Mesenchymal stem cell (in vitro differentiated cells and primary cell): Measurements from ENCODE around the gene TJP1.
A peak's percentile ranks its signal among the peaks of the same experiment; 100 is the strongest.
"Not testable (repeated sequence)": the region's sequence is repeated elsewhere in the genome, so short reads cannot be mapped to it uniquely, and the experiment has no call there.

Source experiments
- DNase-seq: peaks from one replicate; pipeline ENCODE4 v3.0.0-alpha.2; 2013
- H2AFZ ChIP-seq: one replicate; pipeline ENCODE4 v1.6.1; 2013; ENCODE audit warnings: low read depth, mild to moderate bottlenecking, control low read depth, inconsistent platforms, low read length, moderate library complexity
- H2AK5ac ChIP-seq: 2 replicates; pipeline ENCODE4 v1.6.1; 2013; ENCODE audit warnings: low read length, moderate library complexity, mild to moderate bottlenecking, inconsistent platforms; ENCODE audit not compliant: severe bottlenecking
- H2BK120ac ChIP-seq: one replicate; pipeline ENCODE4 v1.6.1; 2013; ENCODE audit warnings: low read depth, mild to moderate bottlenecking, inconsistent platforms, low read length, moderate library complexity
- H2BK12ac ChIP-seq, 2 experiments: one replicate each; pipeline ENCODE4 v1.6.1; 2013; ENCODE audit warnings: inconsistent platforms in 2 of 2, low read length in 2 of 2, mild to moderate bottlenecking in 2 of 2, moderate library complexity in 2 of 2, control low read depth in 1 of 2
- H2BK15ac ChIP-seq: one replicate; pipeline ENCODE4 v1.6.1; 2013; ENCODE audit warnings: mild to moderate bottlenecking, low read depth, inconsistent platforms; ENCODE audit not compliant: poor library complexity, severe bottlenecking
- H2BK5ac ChIP-seq: 2 replicates; pipeline ENCODE4 v1.6.1; 2013; ENCODE audit warnings: low read depth, mild to moderate bottlenecking, low read length, control low read depth, inconsistent platforms; ENCODE audit not compliant: poor library complexity, severe bottlenecking
- H3K14ac ChIP-seq, 2 experiments: one replicate each; pipeline ENCODE4 v1.6.1; 2013; ENCODE audit warnings: inconsistent platforms in 2 of 2, low read length in 2 of 2, control low read depth in 1 of 2, mild to moderate bottlenecking in 1 of 2, moderate library complexity in 1 of 2
- H3K18ac ChIP-seq, 2 experiments: one replicate each; pipeline ENCODE4 v1.6.1; 2013; ENCODE audit warnings: inconsistent platforms in 2 of 2, low read length in 2 of 2, control low read depth in 1 of 2, low read depth in 1 of 2, mild to moderate bottlenecking in 1 of 2
- H3K23ac ChIP-seq, 2 experiments: one replicate each; pipeline ENCODE4 v1.6.1; 2013; ENCODE audit warnings: inconsistent platforms in 2 of 2, low read length in 2 of 2, mild to moderate bottlenecking in 2 of 2, moderate library complexity in 2 of 2, control low read depth in 1 of 2
- H3K27ac ChIP-seq: 2 replicates; pipeline ENCODE4 v1.5.1; 2013; ENCODE audit warnings: mild to moderate bottlenecking, moderate library complexity, low read length, control low read depth, inconsistent platforms; ENCODE audit not compliant: poor library complexity, severe bottlenecking
- H3K27me3 ChIP-seq, 2 experiments: 2 replicates each; pipeline versions ENCODE4 v1.6.1 to v1.7.0; 2013; ENCODE audit warnings: low read length in 2 of 2, mild to moderate bottlenecking in 2 of 2, moderate library complexity in 2 of 2, control low read depth in 1 of 2, inconsistent platforms in 1 of 2; ENCODE audit not compliant: control insufficient read depth in 1 of 2, insufficient read depth in 1 of 2
- H3K36me3 ChIP-seq, 2 experiments: 2 replicates each; pipeline versions ENCODE4 v1.6.1 to v1.7.0; 2013; ENCODE audit warnings: low read length in 2 of 2, control low read depth in 1 of 2, inconsistent platforms in 1 of 2, low read depth in 1 of 2, mild to moderate bottlenecking in 1 of 2; ENCODE audit not compliant: insufficient read depth in 2 of 2, control insufficient read depth in 1 of 2
- H3K4ac ChIP-seq, 2 experiments: one replicate each; pipeline ENCODE4 v1.6.1; 2013; ENCODE audit warnings: inconsistent platforms in 2 of 2, low read length in 2 of 2, mild to moderate bottlenecking in 2 of 2, moderate library complexity in 2 of 2, control low read depth in 1 of 2, low read depth in 1 of 2
- H3K4me1 ChIP-seq: 2 replicates; pipeline ENCODE4 v1.6.1; 2013; ENCODE audit warnings: low read depth, low read length, control low read depth; ENCODE audit not compliant: control insufficient read depth, insufficient read depth
- H3K4me2 ChIP-seq: 2 replicates; pipeline ENCODE4 v1.6.1; 2013; ENCODE audit warnings: low read length, mild to moderate bottlenecking, inconsistent platforms; ENCODE audit not compliant: poor library complexity, severe bottlenecking
- H3K4me3 ChIP-seq, 2 experiments: 2 replicates each; pipeline versions ENCODE4 v1.5.1 to v1.7.0; 2013; ENCODE audit warnings: low read length in 2 of 2, mild to moderate bottlenecking in 2 of 2, control low read depth in 1 of 2, low read depth in 1 of 2; ENCODE audit not compliant: insufficient read depth in 1 of 2
- H3K79me1 ChIP-seq: replicated peaks from 2 replicates; pipeline ENCODE4 v1.6.1; 2013; ENCODE audit warnings: mild to moderate bottlenecking, control low read depth, low read length, inconsistent platforms; ENCODE audit not compliant: poor library complexity, severe bottlenecking
- H3K9ac ChIP-seq: 2 replicates; pipeline ENCODE4 v1.7.0; 2013; ENCODE audit warnings: mild to moderate bottlenecking, low read length, moderate library complexity
- H3K9me3 ChIP-seq: 2 replicates; pipeline ENCODE4 v1.7.0; 2013; ENCODE audit warnings: mild to moderate bottlenecking, low read length; ENCODE audit not compliant: control insufficient read depth
- H4K8ac ChIP-seq: one replicate; pipeline ENCODE4 v1.6.1; 2013; ENCODE audit warnings: inconsistent platforms, mild to moderate bottlenecking, low read length, moderate library complexity
- H4K91ac ChIP-seq: one replicate; pipeline ENCODE4 v1.6.1; 2013; ENCODE audit warnings: mild to moderate bottlenecking, low read length, inconsistent platforms
- WGBS: methylation state at CpG from one replicate; pipeline ENCODE4 v1.1.7; 2013; ENCODE audit warnings: mixed read lengths; 5-methylcytosine and 5-hydroxymethylcytosine counted together

The TJP1 gene

GRCh38 chr15:29817455-29817854 is 4.8 kb downstream of the TJP1 start:
- not testable (repeated sequence) for H2BK120ac ChIP-seq, H3K9me3 ChIP-seq, H3K4ac ChIP-seq, H4K8ac ChIP-seq, H2AK5ac ChIP-seq, H3K27me3 ChIP-seq, H2BK12ac ChIP-seq, H3K9ac ChIP-seq, H3K4me2 ChIP-seq, H3K79me1 ChIP-seq, H3K4me3 ChIP-seq, H3K23ac ChIP-seq, H2AFZ ChIP-seq, H3K36me3 ChIP-seq, H2BK5ac ChIP-seq, H4K91ac ChIP-seq, H3K4me1 ChIP-seq, H3K14ac ChIP-seq, H3K27ac ChIP-seq, H3K18ac ChIP-seq, H2BK15ac ChIP-seq, DNase-seq
- 93% methylated on average over 1 of the region's 3 CpGs for WGBS

GRCh38 chr15:29815000-29815710 is 7.1 kb downstream of the TJP1 start:
- Histone ChIP-seq H3K18ac (no peak overlapping the region), H3K27me3 (no peaks in the 10 kb centered on the region), H2BK15ac (no peak overlapping the region), H3K4me1 (peaks cover 3% of the 10 kb centered on the region), H4K8ac (no peak overlapping the region), H3K9ac (no peak overlapping the region), H3K4ac (no peak overlapping the region), H2BK12ac (no peak overlapping the region), H3K4me3 (no peak overlapping the region), H2AK5ac (no peak overlapping the region), H4K91ac (no peak overlapping the region), H3K27ac (no peak overlapping the region), H3K36me3 (no peaks in the 10 kb centered on the region), H2BK5ac (no peak overlapping the region), H2AFZ (no peak overlapping the region), H3K79me1 (no peaks in the 10 kb centered on the region), H3K9me3 (no peaks in the 10 kb centered on the region), H3K14ac (no peak overlapping the region), H3K4me2 (no peak overlapping the region), H2BK120ac (no peak overlapping the region), H3K23ac (no peak overlapping the region)
- peak; percentile 56 for DNase-seq
- 71% methylated on average over 1 of the region's 3 CpGs for WGBS

- H2BK15ac ChIP-seq, result no peak overlapping the region
- no peak overlapping the region for H3K23ac ChIP-seq
- no peak overlapping the region for H3K18ac ChIP-seq
- H3K27me3 ChIP-seq, result no peaks in the 10 kb centered on the region
- peaks cover 3% of the 10 kb centered on the region for H3K4me1 ChIP-seq
- no peak overlapping the region for H2AK5ac ChIP-seq
- H3K9me3 ChIP-seq, result no peaks in the 10 kb centered on the region
- DNase-seq, result no peak
- no peak overlapping the region for H3K4me2 ChIP-seq
- H3K9ac ChIP-seq, result no peak overlapping the region
- no peak overlapping the region for H4K8ac ChIP-seq
- no peak overlapping the region for H2BK120ac ChIP-seq
- H3K79me1 ChIP-seq, result peaks cover 2% of the 10 kb centered on the region
- no peak overlapping the region for H2AFZ ChIP-seq
- no peak overlapping the region for H2BK5ac ChIP-seq
- H2BK12ac ChIP-seq, result no peak overlapping the region
- no peak overlapping the region for H3K14ac ChIP-seq
- no peaks in the 10 kb centered on the region for H3K36me3 ChIP-seq
- H3K27ac ChIP-seq, result no peak overlapping the region
- H3K4me3 ChIP-seq, result no peak overlapping the region
- no peak overlapping the region for H4K91ac ChIP-seq
- H3K4ac ChIP-seq, result no peak overlapping the region
These were observed 9.3 kb downstream of the TJP1 start for GRCh38 chr15:29813009-29813408.

GRCh38 chr15:29812384-29812694 is 9.9 kb downstream of the TJP1 start:
- 48% methylated on average over 1 of the region's 2 CpGs for WGBS

More at GRCh38 chr15:29812384-29812694, 9.9 kb downstream of the TJP1 start:
- Histone ChIP-seq H3K9ac (no peak overlapping the region), H3K4ac (no peak overlapping the region), H3K9me3 (no peaks in the 10 kb centered on the region), H3K4me3 (no peak overlapping the region), H2BK5ac (no peak overlapping the region), H3K18ac (no peak overlapping the region), H3K27ac (no peak overlapping the region), H4K91ac (no peak overlapping the region), H2AFZ (no peak overlapping the region), H3K23ac (no peak overlapping the region), H3K14ac (no peak overlapping the region), H3K36me3 (no peaks in the 10 kb centered on the region), H2AK5ac (no peak overlapping the region), H3K4me1 (peaks cover 3% of the 10 kb centered on the region), H2BK120ac (no peak overlapping the region), H2BK12ac (no peak overlapping the region), H2BK15ac (no peak overlapping the region), H3K4me2 (no peak overlapping the region), H4K8ac (no peak overlapping the region), H3K79me1 (peaks cover 2% of the 10 kb centered on the region), H3K27me3 (no peaks in the 10 kb centered on the region)
- peak; percentile 54 for DNase-seq
